HepG2 (cell line): ENCODE data around the gene HLA-F. TPM values are rescaled to one million over a fixed set of nuclear protein-coding genes. Genes with fewer than 3 reads are reported as not detected.

Experiments used
- ATF7-NPFF ChIP-seq: sonication (generic); formaldehyde crosslinking; IDR thresholded peaks from 2 replicates; pipeline ENCODE4 v1.8.1; 2023; ENCODE audit warnings: mild to moderate bottlenecking, low read depth, missing genetic modification reagents, moderate library complexity
- BRD4 ChIP-seq: sonication (generic); formaldehyde crosslinking; IDR thresholded peaks from 2 replicates; pipeline ENCODE4 v1.4.0; 2020; ENCODE audit warnings: missing genetic modification reagents
- ELF1 ChIP-seq: sonication (generic); formaldehyde crosslinking; IDR thresholded peaks from 2 replicates; pipeline ENCODE4 v1.4.0; 2020; ENCODE audit warnings: missing genetic modification reagents
- HDAC1 ChIP-seq: sonication (generic); formaldehyde crosslinking; IDR thresholded peaks from 2 replicates; pipeline ENCODE4 v1.5.1; 2020; ENCODE audit warnings: mild to moderate bottlenecking, missing genetic modification reagents
- HNRNPK ChIP-seq: fragments of 200-400 bp; formaldehyde crosslinking; IDR thresholded peaks from 2 replicates; pipeline ENCODE4 v1.6.1; 2018; ENCODE audit warnings: low read length, low read depth, moderate library complexity, mild to moderate bottlenecking; ENCODE audit not compliant: poor library complexity, severe bottlenecking
- MZF1 ChIP-seq: sonication (generic); formaldehyde crosslinking; IDR thresholded peaks from 2 replicates; pipeline ENCODE4 v1.8.1; 2023; ENCODE audit warnings: mild to moderate bottlenecking, missing genetic modification reagents, borderline replicate concordance
- NCOR1 ChIP-seq: fragments of 200-600 bp; sonication (generic); IDR thresholded peaks from 2 replicates; pipeline ENCODE4 v1.7.0; 2017; ENCODE audit warnings: antibody characterized with exemption, low read length, borderline replicate concordance
- ZEB1 ChIP-seq: IDR thresholded peaks from 2 replicates; pipeline ENCODE4 v1.6.1; 2012; ENCODE audit warnings: mild to moderate bottlenecking, low read depth, inconsistent platforms; ENCODE audit not compliant: insufficient replicate concordance
- ZNF33A ChIP-seq: sonication (generic); formaldehyde crosslinking; IDR thresholded peaks from 2 replicates; pipeline ENCODE4 v1.5.1; 2020; ENCODE audit warnings: missing genetic modification reagents, mild to moderate bottlenecking, moderate library complexity, borderline replicate concordance
- ZNF501 ChIP-seq: sonication (generic); formaldehyde crosslinking; IDR thresholded peaks from 2 replicates; pipeline ENCODE4 v1.5.1; 2020; ENCODE audit warnings: mild to moderate bottlenecking, moderate library complexity, missing genetic modification reagents
- ZNF772 ChIP-seq: sonication (generic); formaldehyde crosslinking; IDR thresholded peaks from 2 replicates; pipeline ENCODE4 v1.5.0; 2020; ENCODE audit warnings: mild to moderate bottlenecking, missing genetic modification reagents
- ZSCAN9 ChIP-seq: IDR thresholded peaks from 2 replicates; pipeline ENCODE4 v1.6.1; 2016; ENCODE audit warnings: borderline replicate concordance
- polyA plus RNA-seq, 8 experiments: library from polyadenylated mRNA; depleted of rRNA in 3 of 8; stranded (reverse) in 7 of 8; unstranded in 1 of 8; fragments of >200 nt; fragmentation: Illumina TruSeq in 4 of 8; extraction: Trizol in 4 of 8; gene quantifications; 2 replicates each; pipeline versions ENCODE4 v1.2.1 to v1.2.3, GENCODE V29; 2011 to 2016; ENCODE audit warnings: low read depth in 4 of 8, missing spikeins in 1 of 8, mixed read lengths in 1 of 8; ENCODE audit not compliant: insufficient read depth in 1 of 8
- total RNA-seq, 5 experiments: library from RNA; depleted of rRNA; stranded (reverse); fragments of >200 nt; fragmentation: Illumina TruSeq; extraction: Trizol; gene quantifications; 2 replicates each; pipeline ENCODE4 v1.2.3, GENCODE V29; 2016; ENCODE audit warnings: low read depth in 1 of 5
- TF ChIP-seq, protein P1 (sequence below): sonication (generic); formaldehyde crosslinking; IDR thresholded peaks from 2 replicates; pipeline ENCODE4 v1.4.0; 2020; ENCODE audit warnings: low read depth, missing genetic modification reagents
- TF ChIP-seq, protein P2 (sequence below): sonication (generic); formaldehyde crosslinking; IDR thresholded peaks from 2 replicates; pipeline ENCODE4 v1.9.0; 2021; ENCODE audit warnings: missing genetic modification reagents, borderline replicate concordance
- TF ChIP-seq, protein P3 (sequence below): sonication (generic); formaldehyde crosslinking; IDR thresholded peaks from 2 replicates; pipeline ENCODE4 v1.5.0; 2020; ENCODE audit warnings: mild to moderate bottlenecking, missing genetic modification reagents
- TF ChIP-seq, protein P4 (sequence below): sonication (generic); formaldehyde crosslinking; conservative IDR thresholded peaks from 2 replicates; pipeline ENCODE4 v1.4.0; 2020; ENCODE audit warnings: missing genetic modification reagents
- TF ChIP-seq, protein P5 (sequence below): sonication (generic); formaldehyde crosslinking; IDR thresholded peaks from 2 replicates; pipeline ENCODE4 v1.5.0; 2020; ENCODE audit warnings: mild to moderate bottlenecking, missing genetic modification reagents

HLA-F gene
- total and polyA plus RNA-seq, 2 of the 13 experiments (the other 11 are each of a cell fraction or from before 2014, with no cell fraction given) = 6.0 to 6.1 TPM

DNA sequence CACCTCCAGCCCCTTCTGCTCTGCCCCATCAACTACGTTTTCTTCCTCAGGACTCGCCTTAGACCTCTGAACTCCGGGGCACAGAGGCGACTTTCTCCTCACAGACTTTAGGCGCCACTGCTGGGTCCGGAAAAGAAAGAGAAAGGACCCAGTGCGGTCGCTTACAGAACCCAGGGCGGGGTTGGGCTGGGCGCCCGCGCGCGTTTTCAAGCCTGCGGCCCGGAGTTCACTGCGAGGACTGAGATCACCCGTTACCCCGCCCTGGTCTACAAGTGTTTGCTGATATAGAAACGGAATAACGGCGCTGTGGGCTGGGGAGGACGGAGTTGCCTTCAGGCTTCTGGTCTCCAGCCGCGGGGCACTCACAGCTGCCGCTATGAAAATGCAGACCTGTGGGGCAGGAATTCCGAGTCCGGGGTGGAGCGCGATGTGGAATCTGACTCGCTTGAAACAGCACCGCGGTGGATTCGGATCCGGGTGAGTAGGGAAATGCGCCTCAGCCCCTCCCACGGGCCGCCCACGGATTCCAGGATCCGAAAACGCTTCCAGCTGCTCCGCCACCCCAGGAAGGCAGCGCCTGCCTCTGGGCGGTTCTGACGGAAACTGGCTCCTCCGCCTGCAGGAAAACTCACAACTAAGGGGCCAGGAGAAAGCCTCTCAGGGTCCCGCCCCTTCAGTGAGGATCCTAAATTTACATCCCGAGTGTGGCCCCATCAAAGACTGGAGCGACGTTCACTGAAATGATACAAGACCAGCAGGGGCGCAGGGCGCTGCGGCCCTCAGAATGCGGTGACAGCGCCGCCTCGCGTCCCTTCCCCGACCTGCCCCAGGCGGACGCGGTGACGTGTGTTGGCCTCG, 29.4 kb downstream of the HLA-F start (continued):
- TF ChIP-seq, protein P1, sequence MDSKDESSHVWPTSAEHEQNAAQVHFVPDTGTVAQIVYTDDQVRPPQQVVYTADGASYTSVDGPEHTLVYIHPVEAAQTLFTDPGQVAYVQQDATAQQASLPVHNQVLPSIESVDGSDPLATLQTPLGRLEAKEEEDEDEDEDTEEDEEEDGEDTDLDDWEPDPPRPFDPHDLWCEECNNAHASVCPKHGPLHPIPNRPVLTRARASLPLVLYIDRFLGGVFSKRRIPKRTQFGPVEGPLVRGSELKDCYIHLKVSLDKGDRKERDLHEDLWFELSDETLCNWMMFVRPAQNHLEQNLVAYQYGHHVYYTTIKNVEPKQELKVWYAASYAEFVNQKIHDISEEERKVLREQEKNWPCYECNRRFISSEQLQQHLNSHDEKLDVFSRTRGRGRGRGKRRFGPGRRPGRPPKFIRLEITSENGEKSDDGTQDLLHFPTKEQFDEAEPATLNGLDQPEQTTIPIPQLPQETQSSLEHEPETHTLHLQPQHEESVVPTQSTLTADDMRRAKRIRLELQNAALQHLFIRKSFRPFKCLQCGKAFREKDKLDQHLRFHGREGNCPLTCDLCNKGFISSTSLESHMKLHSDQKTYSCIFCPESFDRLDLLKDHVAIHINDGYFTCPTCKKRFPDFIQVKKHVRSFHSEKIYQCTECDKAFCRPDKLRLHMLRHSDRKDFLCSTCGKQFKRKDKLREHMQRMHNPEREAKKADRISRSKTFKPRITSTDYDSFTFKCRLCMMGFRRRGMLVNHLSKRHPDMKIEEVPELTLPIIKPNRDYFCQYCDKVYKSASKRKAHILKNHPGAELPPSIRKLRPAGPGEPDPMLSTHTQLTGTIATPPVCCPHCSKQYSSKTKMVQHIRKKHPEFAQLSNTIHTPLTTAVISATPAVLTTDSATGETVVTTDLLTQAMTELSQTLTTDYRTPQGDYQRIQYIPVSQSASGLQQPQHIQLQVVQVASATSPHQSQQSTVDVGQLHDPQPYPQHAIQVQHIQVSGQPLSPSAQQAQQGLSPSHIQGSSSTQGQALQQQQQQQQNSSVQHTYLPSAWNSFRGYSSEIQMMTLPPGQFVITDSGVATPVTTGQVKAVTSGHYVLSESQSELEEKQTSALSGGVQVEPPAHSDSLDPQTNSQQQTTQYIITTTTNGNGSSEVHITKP (CRISPR knock-in tag) = no peak
- TF ChIP-seq, protein P2, sequence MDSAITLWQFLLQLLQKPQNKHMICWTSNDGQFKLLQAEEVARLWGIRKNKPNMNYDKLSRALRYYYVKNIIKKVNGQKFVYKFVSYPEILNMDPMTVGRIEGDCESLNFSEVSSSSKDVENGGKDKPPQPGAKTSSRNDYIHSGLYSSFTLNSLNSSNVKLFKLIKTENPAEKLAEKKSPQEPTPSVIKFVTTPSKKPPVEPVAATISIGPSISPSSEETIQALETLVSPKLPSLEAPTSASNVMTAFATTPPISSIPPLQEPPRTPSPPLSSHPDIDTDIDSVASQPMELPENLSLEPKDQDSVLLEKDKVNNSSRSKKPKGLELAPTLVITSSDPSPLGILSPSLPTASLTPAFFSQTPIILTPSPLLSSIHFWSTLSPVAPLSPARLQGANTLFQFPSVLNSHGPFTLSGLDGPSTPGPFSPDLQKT = no peak
- TF ChIP-seq HDAC1 (CRISPR knock-in tag) (no peak), ATF7-NPFF (CRISPR knock-in tag) (no peak), BRD4 (CRISPR knock-in tag) (no peak), NCOR1 (no peak), ZSCAN9 (CRISPR knock-in tag) (peak; percentile 82), ZEB1 (no peak), HNRNPK (peak; percentile 86), ZNF33A (CRISPR knock-in tag) (no peak), ZNF772 (CRISPR knock-in tag) (no peak), ELF1 (CRISPR knock-in tag) (no peak), MZF1 (CRISPR knock-in tag) (no peak), ZNF501 (CRISPR knock-in tag) (no peak)
- TF ChIP-seq, protein P3, sequence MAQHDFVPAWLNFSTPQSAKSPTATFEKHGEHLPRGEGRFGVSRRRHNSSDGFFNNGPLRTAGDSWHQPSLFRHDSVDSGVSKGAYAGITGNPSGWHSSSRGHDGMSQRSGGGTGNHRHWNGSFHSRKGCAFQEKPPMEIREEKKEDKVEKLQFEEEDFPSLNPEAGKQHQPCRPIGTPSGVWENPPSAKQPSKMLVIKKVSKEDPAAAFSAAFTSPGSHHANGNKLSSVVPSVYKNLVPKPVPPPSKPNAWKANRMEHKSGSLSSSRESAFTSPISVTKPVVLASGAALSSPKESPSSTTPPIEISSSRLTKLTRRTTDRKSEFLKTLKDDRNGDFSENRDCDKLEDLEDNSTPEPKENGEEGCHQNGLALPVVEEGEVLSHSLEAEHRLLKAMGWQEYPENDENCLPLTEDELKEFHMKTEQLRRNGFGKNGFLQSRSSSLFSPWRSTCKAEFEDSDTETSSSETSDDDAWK = no peak
- TF ChIP-seq, protein P4, sequence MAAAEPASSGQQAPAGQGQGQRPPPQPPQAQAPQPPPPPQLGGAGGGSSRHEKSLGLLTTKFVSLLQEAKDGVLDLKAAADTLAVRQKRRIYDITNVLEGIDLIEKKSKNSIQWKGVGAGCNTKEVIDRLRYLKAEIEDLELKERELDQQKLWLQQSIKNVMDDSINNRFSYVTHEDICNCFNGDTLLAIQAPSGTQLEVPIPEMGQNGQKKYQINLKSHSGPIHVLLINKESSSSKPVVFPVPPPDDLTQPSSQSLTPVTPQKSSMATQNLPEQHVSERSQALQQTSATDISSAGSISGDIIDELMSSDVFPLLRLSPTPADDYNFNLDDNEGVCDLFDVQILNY (CRISPR knock-in tag) = no peak
- TF ChIP-seq, protein P5, sequence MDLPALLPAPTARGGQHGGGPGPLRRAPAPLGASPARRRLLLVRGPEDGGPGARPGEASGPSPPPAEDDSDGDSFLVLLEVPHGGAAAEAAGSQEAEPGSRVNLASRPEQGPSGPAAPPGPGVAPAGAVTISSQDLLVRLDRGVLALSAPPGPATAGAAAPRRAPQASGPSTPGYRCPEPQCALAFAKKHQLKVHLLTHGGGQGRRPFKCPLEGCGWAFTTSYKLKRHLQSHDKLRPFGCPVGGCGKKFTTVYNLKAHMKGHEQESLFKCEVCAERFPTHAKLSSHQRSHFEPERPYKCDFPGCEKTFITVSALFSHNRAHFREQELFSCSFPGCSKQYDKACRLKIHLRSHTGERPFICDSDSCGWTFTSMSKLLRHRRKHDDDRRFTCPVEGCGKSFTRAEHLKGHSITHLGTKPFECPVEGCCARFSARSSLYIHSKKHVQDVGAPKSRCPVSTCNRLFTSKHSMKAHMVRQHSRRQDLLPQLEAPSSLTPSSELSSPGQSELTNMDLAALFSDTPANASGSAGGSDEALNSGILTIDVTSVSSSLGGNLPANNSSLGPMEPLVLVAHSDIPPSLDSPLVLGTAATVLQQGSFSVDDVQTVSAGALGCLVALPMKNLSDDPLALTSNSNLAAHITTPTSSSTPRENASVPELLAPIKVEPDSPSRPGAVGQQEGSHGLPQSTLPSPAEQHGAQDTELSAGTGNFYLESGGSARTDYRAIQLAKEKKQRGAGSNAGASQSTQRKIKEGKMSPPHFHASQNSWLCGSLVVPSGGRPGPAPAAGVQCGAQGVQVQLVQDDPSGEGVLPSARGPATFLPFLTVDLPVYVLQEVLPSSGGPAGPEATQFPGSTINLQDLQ (CRISPR knock-in tag) = no peak
